WTC11 (cell line): Measurements from ENCODE around the gene PADI1. TPM values are rescaled to one million over a fixed set of nuclear protein-coding genes. Genes with fewer than 3 reads are reported as not detected.

Experiments
- ATAC-seq: fragments of 200-7000 bp; cut with Tn5 transposase; 2 replicates; pipeline ENCODE4 v1.10.0; 2021; ENCODE audit warnings: mild to moderate bottlenecking, moderate library complexity
- CTCF ChIA-PET: fragments of 300-600 bp; sonication (Branson Sonifier 250); formaldehyde crosslinking; loops from one replicate; lab custom pipeline; 2021; ENCODE audit warnings: antibody characterized with exemption; lab: Charles Lee
- POLR2A ChIA-PET: fragments of 350-600 bp; sonication (Branson Sonifier 250); formaldehyde crosslinking; loops from one replicate; lab custom pipeline; 2021; ENCODE audit warnings: antibody characterized with exemption; lab: Charles Lee
- DNase-seq: peaks from one replicate; pipeline ENCODE4 v3.0.0; 2021; ENCODE audit warnings: low spot score
- H3K27ac Mint-ChIP-seq: 2 replicates; pipeline ENCODE4 v1.8.0; 2021; ENCODE audit warnings: mixed read lengths
- H3K27me3 Mint-ChIP-seq: 2 replicates; pipeline ENCODE4 v1.8.0; 2021; ENCODE audit warnings: low read depth, mild to moderate bottlenecking, moderate library complexity, mixed read lengths
- H3K36me3 Mint-ChIP-seq: 2 replicates; pipeline ENCODE4 v1.8.0; 2021; ENCODE audit warnings: mixed read lengths
- H3K4me1 Mint-ChIP-seq: 2 replicates; pipeline ENCODE4 v1.8.0; 2022; ENCODE audit warnings: mixed read lengths
- H3K4me3 Mint-ChIP-seq: 2 replicates; pipeline ENCODE4 v1.8.0; 2021; ENCODE audit warnings: mild to moderate bottlenecking, moderate library complexity, mixed read lengths
- H3K9me3 Mint-ChIP-seq: 2 replicates; pipeline ENCODE4 v1.8.0; 2021; ENCODE audit warnings: mixed read lengths
- ATF3 ChIP-seq: sonication (generic); formaldehyde crosslinking; conservative IDR thresholded peaks from 2 replicates; pipeline ENCODE4 v1.8.1; 2022; ENCODE audit warnings: mild to moderate bottlenecking, missing genetic modification reagents
- CBFB ChIP-seq: sonication (generic); formaldehyde crosslinking; IDR thresholded peaks from 2 replicates; pipeline ENCODE4 v1.8.1; 2022; ENCODE audit warnings: mild to moderate bottlenecking, low read depth, missing genetic modification reagents
- GABPB1 ChIP-seq: sonication (generic); formaldehyde crosslinking; IDR thresholded peaks from 2 replicates; pipeline ENCODE4 v1.8.1; 2023; ENCODE audit warnings: mild to moderate bottlenecking, missing genetic modification reagents
- MYBL2 ChIP-seq: sonication (generic); formaldehyde crosslinking; IDR thresholded peaks from 2 replicates; pipeline ENCODE4 v1.8.1; 2023; ENCODE audit warnings: mild to moderate bottlenecking, moderate library complexity, missing genetic modification reagents
- OVOL2 ChIP-seq: fragments of 250-450 bp; sonication (Bioruptor Pico); IDR thresholded peaks from 2 replicates; pipeline ENCODE4 v1.9.0; 2021; ENCODE audit warnings: mild to moderate bottlenecking, borderline replicate concordance
- USF1 ChIP-seq: sonication (generic); formaldehyde crosslinking; IDR thresholded peaks from 2 replicates; pipeline ENCODE4 v1.8.0; 2022; ENCODE audit warnings: mild to moderate bottlenecking, missing genetic modification reagents
- ZNF138 ChIP-seq: sonication (generic); formaldehyde crosslinking; conservative IDR thresholded peaks from 2 replicates; pipeline ENCODE4 v1.8.1; 2022; ENCODE audit warnings: mild to moderate bottlenecking, moderate library complexity, missing genetic modification reagents
- ZNF425 ChIP-seq: fragments of 250-450 bp; sonication (Bioruptor Pico); conservative IDR thresholded peaks from 2 replicates; pipeline ENCODE4 v1.9.0; 2021; ENCODE audit warnings: mild to moderate bottlenecking
- total RNA-seq: library from RNA; stranded (reverse); gene quantifications from 3 replicates; pipeline ENCODE4 v1.2.3, GENCODE V29; 2021
- TF ChIP-seq, protein P1 (sequence below): fragments of 250-450 bp; sonication (Bioruptor Pico); IDR thresholded peaks from 2 replicates; pipeline ENCODE4 v2.1.2; 2022; ENCODE audit warnings: mild to moderate bottlenecking, moderate library complexity
- TF ChIP-seq, protein P2 (sequence below): sonication (generic); formaldehyde crosslinking; IDR thresholded peaks from 2 replicates; pipeline ENCODE4 v1.8.1; 2023; ENCODE audit warnings: mild to moderate bottlenecking, missing genetic modification reagents
- TF ChIP-seq, protein P3 (sequence below): fragments of 250-450 bp; sonication (Bioruptor Pico); IDR thresholded peaks from 2 replicates; pipeline ENCODE4 v1.9.0; 2021; ENCODE audit warnings: mild to moderate bottlenecking, borderline replicate concordance

PADI1 gene
- total RNA-seq, 1 experiment from 2014 or later: 0.15 TPM

DNA sequence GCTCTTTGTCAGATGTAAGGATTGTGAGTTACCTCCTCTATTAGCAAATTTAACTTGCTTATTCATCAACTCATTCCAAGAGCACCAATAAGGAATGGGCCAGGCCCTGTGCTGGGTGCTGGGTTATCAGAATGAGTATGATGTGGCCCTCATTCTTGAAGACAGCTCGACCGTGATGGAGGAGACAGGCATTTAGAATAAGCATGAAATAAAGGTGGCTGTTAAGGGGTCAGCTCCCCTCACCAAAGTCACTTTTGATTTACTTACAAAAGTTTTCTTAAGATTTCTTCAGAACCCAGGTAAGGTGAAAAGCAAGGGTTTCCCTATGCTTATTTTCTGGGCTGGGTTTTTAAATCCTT lies 15.3 kb upstream of the PADI1 start:
- Mint-ChIP-seq H3K9me3 (peaks cover 12% of the 10 kb centered on the region), H3K27ac (no peak overlapping the region), H3K4me1 (peaks cover 14% of the 10 kb centered on the region)

More for the DNA sequence above, 15.3 kb upstream of the PADI1 start:
- ChIA-PET POLR2A (interaction anchor here (0.6 kb wide), 1 partner anchor 188 kb away, joined by 3 read pairs; no protein-coding TSS in a partner anchor), CTCF (interaction anchor here (0.6 kb wide), 1 partner anchor 64 kb away, joined by 3 read pairs; no protein-coding TSS in a partner anchor)
- H3K27me3 Mint-ChIP-seq: peaks cover 6% of the 10 kb centered on the region; the same call in 1 of the 2 replicates
- no peak for TF ChIP-seq MYBL2 (CRISPR knock-in tag)
- TF ChIP-seq, protein P1, sequence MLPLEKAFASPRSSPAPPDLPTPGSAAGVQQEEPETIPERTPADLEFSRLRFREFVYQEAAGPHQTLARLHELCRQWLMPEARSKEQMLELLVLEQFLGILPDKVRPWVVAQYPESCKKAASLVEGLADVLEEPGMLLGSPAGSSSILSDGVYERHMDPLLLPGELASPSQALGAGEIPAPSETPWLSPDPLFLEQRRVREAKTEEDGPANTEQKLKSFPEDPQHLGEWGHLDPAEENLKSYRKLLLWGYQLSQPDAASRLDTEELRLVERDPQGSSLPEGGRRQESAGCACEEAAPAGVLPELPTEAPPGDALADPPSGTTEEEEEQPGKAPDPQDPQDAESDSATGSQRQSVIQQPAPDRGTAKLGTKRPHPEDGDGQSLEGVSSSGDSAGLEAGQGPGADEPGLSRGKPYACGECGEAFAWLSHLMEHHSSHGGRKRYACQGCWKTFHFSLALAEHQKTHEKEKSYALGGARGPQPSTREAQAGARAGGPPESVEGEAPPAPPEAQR (CRISPR knock-in tag): no peak
- TF ChIP-seq CBFB: no peak
- TF ChIP-seq GABPB1 (CRISPR knock-in tag): no peak
- TF ChIP-seq USF1 (CRISPR knock-in tag): no peak
- TF ChIP-seq, protein P2, sequence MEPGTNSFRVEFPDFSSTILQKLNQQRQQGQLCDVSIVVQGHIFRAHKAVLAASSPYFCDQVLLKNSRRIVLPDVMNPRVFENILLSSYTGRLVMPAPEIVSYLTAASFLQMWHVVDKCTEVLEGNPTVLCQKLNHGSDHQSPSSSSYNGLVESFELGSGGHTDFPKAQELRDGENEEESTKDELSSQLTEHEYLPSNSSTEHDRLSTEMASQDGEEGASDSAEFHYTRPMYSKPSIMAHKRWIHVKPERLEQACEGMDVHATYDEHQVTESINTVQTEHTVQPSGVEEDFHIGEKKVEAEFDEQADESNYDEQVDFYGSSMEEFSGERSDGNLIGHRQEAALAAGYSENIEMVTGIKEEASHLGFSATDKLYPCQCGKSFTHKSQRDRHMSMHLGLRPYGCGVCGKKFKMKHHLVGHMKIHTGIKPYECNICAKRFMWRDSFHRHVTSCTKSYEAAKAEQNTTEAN: no peak
- TF ChIP-seq ZNF138: no peak
- TF ChIP-seq OVOL2 (CRISPR knock-in tag): no peak
- no peak for TF ChIP-seq ZNF425 (CRISPR knock-in tag)
- no peak for TF ChIP-seq ATF3 (CRISPR knock-in tag)
- TF ChIP-seq, protein P3, sequence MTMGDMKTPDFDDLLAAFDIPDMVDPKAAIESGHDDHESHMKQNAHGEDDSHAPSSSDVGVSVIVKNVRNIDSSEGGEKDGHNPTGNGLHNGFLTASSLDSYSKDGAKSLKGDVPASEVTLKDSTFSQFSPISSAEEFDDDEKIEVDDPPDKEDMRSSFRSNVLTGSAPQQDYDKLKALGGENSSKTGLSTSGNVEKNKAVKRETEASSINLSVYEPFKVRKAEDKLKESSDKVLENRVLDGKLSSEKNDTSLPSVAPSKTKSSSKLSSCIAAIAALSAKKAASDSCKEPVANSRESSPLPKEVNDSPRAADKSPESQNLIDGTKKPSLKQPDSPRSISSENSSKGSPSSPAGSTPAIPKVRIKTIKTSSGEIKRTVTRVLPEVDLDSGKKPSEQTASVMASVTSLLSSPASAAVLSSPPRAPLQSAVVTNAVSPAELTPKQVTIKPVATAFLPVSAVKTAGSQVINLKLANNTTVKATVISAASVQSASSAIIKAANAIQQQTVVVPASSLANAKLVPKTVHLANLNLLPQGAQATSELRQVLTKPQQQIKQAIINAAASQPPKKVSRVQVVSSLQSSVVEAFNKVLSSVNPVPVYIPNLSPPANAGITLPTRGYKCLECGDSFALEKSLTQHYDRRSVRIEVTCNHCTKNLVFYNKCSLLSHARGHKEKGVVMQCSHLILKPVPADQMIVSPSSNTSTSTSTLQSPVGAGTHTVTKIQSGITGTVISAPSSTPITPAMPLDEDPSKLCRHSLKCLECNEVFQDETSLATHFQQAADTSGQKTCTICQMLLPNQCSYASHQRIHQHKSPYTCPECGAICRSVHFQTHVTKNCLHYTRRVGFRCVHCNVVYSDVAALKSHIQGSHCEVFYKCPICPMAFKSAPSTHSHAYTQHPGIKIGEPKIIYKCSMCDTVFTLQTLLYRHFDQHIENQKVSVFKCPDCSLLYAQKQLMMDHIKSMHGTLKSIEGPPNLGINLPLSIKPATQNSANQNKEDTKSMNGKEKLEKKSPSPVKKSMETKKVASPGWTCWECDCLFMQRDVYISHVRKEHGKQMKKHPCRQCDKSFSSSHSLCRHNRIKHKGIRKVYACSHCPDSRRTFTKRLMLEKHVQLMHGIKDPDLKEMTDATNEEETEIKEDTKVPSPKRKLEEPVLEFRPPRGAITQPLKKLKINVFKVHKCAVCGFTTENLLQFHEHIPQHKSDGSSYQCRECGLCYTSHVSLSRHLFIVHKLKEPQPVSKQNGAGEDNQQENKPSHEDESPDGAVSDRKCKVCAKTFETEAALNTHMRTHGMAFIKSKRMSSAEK (CRISPR knock-in tag): no peak
- DNase-seq (no peak), ATAC-seq (no peak)
- H3K4me3 Mint-ChIP-seq: no peak overlapping the region
- H3K36me3 Mint-ChIP-seq: peaks cover 4% of the 10 kb centered on the region
